ENCODE results near the gene HSPA2. TPM values are rescaled to one million over a fixed set of nuclear protein-coding genes. Genes with fewer than 3 reads are reported as not detected.

HSPA2 gene
- 10 to 100 TPM; 70.8 to 98.0 (median 91.6) TPM for total RNA-seq

- H3K4me3 ChIP-seq: peak within 1 kb of the TSS; percentile 68
- TF ChIP-seq, protein P1, sequence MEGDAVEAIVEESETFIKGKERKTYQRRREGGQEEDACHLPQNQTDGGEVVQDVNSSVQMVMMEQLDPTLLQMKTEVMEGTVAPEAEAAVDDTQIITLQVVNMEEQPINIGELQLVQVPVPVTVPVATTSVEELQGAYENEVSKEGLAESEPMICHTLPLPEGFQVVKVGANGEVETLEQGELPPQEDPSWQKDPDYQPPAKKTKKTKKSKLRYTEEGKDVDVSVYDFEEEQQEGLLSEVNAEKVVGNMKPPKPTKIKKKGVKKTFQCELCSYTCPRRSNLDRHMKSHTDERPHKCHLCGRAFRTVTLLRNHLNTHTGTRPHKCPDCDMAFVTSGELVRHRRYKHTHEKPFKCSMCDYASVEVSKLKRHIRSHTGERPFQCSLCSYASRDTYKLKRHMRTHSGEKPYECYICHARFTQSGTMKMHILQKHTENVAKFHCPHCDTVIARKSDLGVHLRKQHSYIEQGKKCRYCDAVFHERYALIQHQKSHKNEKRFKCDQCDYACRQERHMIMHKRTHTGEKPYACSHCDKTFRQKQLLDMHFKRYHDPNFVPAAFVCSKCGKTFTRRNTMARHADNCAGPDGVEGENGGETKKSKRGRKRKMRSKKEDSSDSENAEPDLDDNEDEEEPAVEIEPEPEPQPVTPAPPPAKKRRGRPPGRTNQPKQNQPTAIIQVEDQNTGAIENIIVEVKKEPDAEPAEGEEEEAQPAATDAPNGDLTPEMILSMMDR (IDR thresholded peaks at IDR 0.05): peak; percentile 60 to 91
- TF ChIP-seq POLR2AphosphoS5 (IDR thresholded peaks at IDR 0.05) (peak; percentile 16 to 98 (median 89)), POLR2A (IDR thresholded peaks at IDR 0.05) (peak; percentile 90 to 96), EP300 (IDR thresholded peaks at IDR 0.05) (no peak)
- no peaks in the 10 kb centered on the region for H3K9me3 ChIP-seq
- WGBS: 4% methylated on average over 36 of the region's 79 CpGs
- peak within 1 kb of the TSS; percentile 89 for H3K27ac ChIP-seq
- H3K4me1 ChIP-seq: peaks cover 47% of the 10 kb centered on the region
- H3K36me3 ChIP-seq: no peaks in the 10 kb centered on the region
- peak; percentile 99 to 100 for DNase-seq (ENCODE audit: low spot score in 2 of 2)
- H3K27me3 ChIP-seq: peaks cover 6% of the 10 kb centered on the region
These were observed at the start of gene HSPA2 for GRCh38 chr14:64540208-64541202. TSS of gene HSPA2 (plus strand) at chr14:64540741. CDS start at chr14:64540850, 109 bp downstream.

- WGBS: 75% methylated on average over 2 of the region's 2 CpGs
- H3K27ac ChIP-seq: no peak overlapping the region
- no peaks in the 10 kb centered on the region for H3K4me1 ChIP-seq
- H3K9me3 ChIP-seq: no peaks in the 10 kb centered on the region
- no peak for DNase-seq (ENCODE audit: low spot score in 2 of 2)
- TF ChIP-seq EP300 (IDR thresholded peaks at IDR 0.05): no peak
- no peak for TF ChIP-seq POLR2A (IDR thresholded peaks at IDR 0.05)
- TF ChIP-seq, protein P1 (IDR thresholded peaks at IDR 0.05): no peak
- TF ChIP-seq POLR2AphosphoS5 (IDR thresholded peaks at IDR 0.05): no peak
- H3K4me3 ChIP-seq: no peak overlapping the region
- H3K27me3 ChIP-seq: no peaks in the 10 kb centered on the region
- peaks cover 53% of the 10 kb centered on the region for H3K36me3 ChIP-seq
These were observed 48.9 kb upstream of the HSPA2 start for GRCh38 chr14:64491637-64492036.

- 93% methylated on average over 3 of the region's 3 CpGs for WGBS
These were observed 47.1 kb upstream of the HSPA2 start for GRCh38 chr14:64493455-64493854.

GRCh38 chr14:64495252-64495651 is 45.3 kb upstream of the HSPA2 start:
- TF ChIP-seq POLR2AphosphoS5 (IDR thresholded peaks at IDR 0.05): no peak
- TF ChIP-seq POLR2A (IDR thresholded peaks at IDR 0.05): no peak
- TF ChIP-seq, protein P1 (IDR thresholded peaks at IDR 0.05): no peak
- no peak for TF ChIP-seq EP300 (IDR thresholded peaks at IDR 0.05)
- no peak overlapping the region for H3K27ac ChIP-seq
- DNase-seq (ENCODE audit: low spot score in 2 of 2): no peak

More at GRCh38 chr14:64493455-64493854, 47.1 kb upstream of the HSPA2 start:
- Histone ChIP-seq H3K27ac (no peak overlapping the region), H3K27me3 (no peaks in the 10 kb centered on the region), H3K4me3 (no peak overlapping the region), H3K9me3 (no peaks in the 10 kb centered on the region), H3K36me3 (peaks cover 35% of the 10 kb centered on the region), H3K4me1 (no peaks in the 10 kb centered on the region)
- no peak for DNase-seq (ENCODE audit: low spot score in 2 of 2)
- TF ChIP-seq EP300 (IDR thresholded peaks at IDR 0.05): no peak
- no peak for TF ChIP-seq POLR2A (IDR thresholded peaks at IDR 0.05)
- no peak for TF ChIP-seq POLR2AphosphoS5 (IDR thresholded peaks at IDR 0.05)
- TF ChIP-seq, protein P1 (IDR thresholded peaks at IDR 0.05): no peak

GRCh38 chr14:64496764-64497163 is 43.8 kb upstream of the HSPA2 start:
- Histone ChIP-seq H3K27me3 (no peaks in the 10 kb centered on the region), H3K4me1 (peaks cover 19% of the 10 kb centered on the region), H3K36me3 (peaks cover 11% of the 10 kb centered on the region), H3K4me3 (no peak overlapping the region), H3K9me3 (no peaks in the 10 kb centered on the region), H3K27ac (no peak overlapping the region)
- TF ChIP-seq EP300 (IDR thresholded peaks at IDR 0.05): no peak
- TF ChIP-seq POLR2A (IDR thresholded peaks at IDR 0.05): no peak
- no peak for DNase-seq (ENCODE audit: low spot score in 2 of 2)

More at GRCh38 chr14:64495252-64495651, 45.3 kb upstream of the HSPA2 start:
- Histone ChIP-seq H3K4me1 (peaks cover 4% of the 10 kb centered on the region), H3K4me3 (no peak overlapping the region), H3K27me3 (no peaks in the 10 kb centered on the region), H3K9me3 (no peaks in the 10 kb centered on the region), H3K36me3 (peaks cover 20% of the 10 kb centered on the region)

Data from suprapubic skin (tissue), 4 donors.